ENCODE measurements around the gene KIF5A.

The KIF5A gene

GRCh38 chr12:57515408-57515933, 34.4 kb upstream of the KIF5A start:
- no peaks in the 10 kb centered on the region for H3K9me2 ChIP-seq (replicated peaks; ENCODE audit: low read depth, low read length)
- H3K36me3 ChIP-seq (ENCODE audit: insufficient read depth, low read length) = peaks cover 74% of the 10 kb centered on the region
- no peak overlapping the region for H3K4me3 ChIP-seq (ENCODE audit: low read length, poor library complexity, severe bottlenecking)
- H3K4me2 ChIP-seq (ENCODE audit: low read depth, low read length, poor library complexity, severe bottlenecking) = no peak overlapping the region
- H4K20me1 ChIP-seq (ENCODE audit: insufficient read depth, low read length, poor library complexity, severe bottlenecking) = peaks cover 35% of the 10 kb centered on the region
- H2AFZ ChIP-seq (ENCODE audit: low read length) = no peak overlapping the region
- no peak for TF ChIP-seq EZH2phosphoT487 (IDR thresholded peaks at IDR 0.05; ENCODE audit: borderline replicate concordance)
- no peak for TF ChIP-seq CTCF (conservative IDR thresholded peaks at IDR 0.05; ENCODE audit: low read length)
- H3K79me2 ChIP-seq (ENCODE audit: insufficient read depth, low read length) = peaks cover 31% of the 10 kb centered on the region
- no peaks in the 10 kb centered on the region for H3K9me3 ChIP-seq (ENCODE audit: insufficient read depth, low read depth, low read length)
- no peak overlapping the region for H3K9ac ChIP-seq (ENCODE audit: low read depth, low read length, poor library complexity, severe bottlenecking)
- H3K27me3 ChIP-seq (ENCODE audit: insufficient read depth, low read length, poor library complexity, severe bottlenecking) = no peaks in the 10 kb centered on the region
- peaks cover 15% of the 10 kb centered on the region for H3K4me1 ChIP-seq (ENCODE audit: insufficient read depth, low read length, poor library complexity, severe bottlenecking)
- H3F3A ChIP-seq (ENCODE audit: low read depth) = no peaks in the 10 kb centered on the region; the same call in 1 of the 2 replicates

- Histone ChIP-seq H3K9ac (ENCODE audit: low read depth, low read length, poor library complexity, severe bottlenecking) (no peak overlapping the region), H3K4me3 (ENCODE audit: low read length, poor library complexity, severe bottlenecking) (no peak overlapping the region), H3K27me3 (ENCODE audit: insufficient read depth, low read length, poor library complexity, severe bottlenecking) (no peaks in the 10 kb centered on the region), H3K4me2 (ENCODE audit: low read depth, low read length, poor library complexity, severe bottlenecking) (no peak overlapping the region), H3K9me2 (replicated peaks; ENCODE audit: low read depth, low read length) (no peaks in the 10 kb centered on the region), H2AFZ (ENCODE audit: low read length) (no peak overlapping the region), H4K20me1 (ENCODE audit: insufficient read depth, low read length, poor library complexity, severe bottlenecking) (peaks cover 35% of the 10 kb centered on the region), H3K79me2 (ENCODE audit: insufficient read depth, low read length) (peaks cover 31% of the 10 kb centered on the region), H3K36me3 (ENCODE audit: insufficient read depth, low read length) (peaks cover 70% of the 10 kb centered on the region), H3F3A (ENCODE audit: low read depth) (peaks cover 3% of the 10 kb centered on the region), H3K4me1 (ENCODE audit: insufficient read depth, low read length, poor library complexity, severe bottlenecking) (peaks cover 17% of the 10 kb centered on the region), H3K9me3 (ENCODE audit: insufficient read depth, low read depth, low read length) (no peaks in the 10 kb centered on the region)
- TF ChIP-seq CTCF (conservative IDR thresholded peaks at IDR 0.05; ENCODE audit: low read length) (no peak), EZH2phosphoT487 (IDR thresholded peaks at IDR 0.05; ENCODE audit: borderline replicate concordance) (no peak)
Measured at GRCh38 chr12:57515934-57516541, 33.8 kb upstream of the KIF5A start.

GRCh38 chr12:57516617-57517153, 33.2 kb upstream of the KIF5A start:
- TF ChIP-seq EZH2phosphoT487 (IDR thresholded peaks at IDR 0.05; ENCODE audit: borderline replicate concordance) (no peak), CTCF (conservative IDR thresholded peaks at IDR 0.05; ENCODE audit: low read length) (no peak)
- peaks cover 8% of the 10 kb centered on the region for H3F3A ChIP-seq (ENCODE audit: low read depth)
- peaks cover 31% of the 10 kb centered on the region for H3K79me2 ChIP-seq (ENCODE audit: insufficient read depth, low read length)
- peaks cover 64% of the 10 kb centered on the region for H3K36me3 ChIP-seq (ENCODE audit: insufficient read depth, low read length)
- H3K27me3 ChIP-seq (ENCODE audit: insufficient read depth, low read length, poor library complexity, severe bottlenecking) = no peaks in the 10 kb centered on the region
- H4K20me1 ChIP-seq (ENCODE audit: insufficient read depth, low read length, poor library complexity, severe bottlenecking) = peaks cover 35% of the 10 kb centered on the region
- no peak overlapping the region for H3K9ac ChIP-seq (ENCODE audit: low read depth, low read length, poor library complexity, severe bottlenecking)
- peaks cover 24% of the 10 kb centered on the region for H3K4me1 ChIP-seq (ENCODE audit: insufficient read depth, low read length, poor library complexity, severe bottlenecking)
- no peaks in the 10 kb centered on the region for H3K9me2 ChIP-seq (replicated peaks; ENCODE audit: low read depth, low read length)
- no peak overlapping the region for H2AFZ ChIP-seq (ENCODE audit: low read length)
- H3K9me3 ChIP-seq (ENCODE audit: insufficient read depth, low read depth, low read length) = no peaks in the 10 kb centered on the region
- no peak overlapping the region for H3K4me3 ChIP-seq (ENCODE audit: low read length, poor library complexity, severe bottlenecking)
- no peak overlapping the region for H3K4me2 ChIP-seq (ENCODE audit: low read depth, low read length, poor library complexity, severe bottlenecking)

Data from Loucy (cell line).